Sigmoid colon (tissue), 7 donors: ENCODE data around the gene CAMSAP3. TPM values are rescaled to one million over a fixed set of nuclear protein-coding genes. Genes with fewer than 3 reads are reported as not detected.

Experiments
- DNase-seq: peaks from one replicate; pipeline ENCODE4 v3.0.0-alpha.2; 2019
- H3K27ac ChIP-seq, 4 donors: fragments of 200-600 bp; sonication (generic); one replicate each; pipeline ENCODE4 v1.5.1; 2016 to 2019; ENCODE audit warnings: mild to moderate bottlenecking in 1 of 4
- H3K27me3 ChIP-seq, 3 donors: fragments of 200-600 bp; sonication (generic); one replicate each; pipeline ENCODE4 v1.5.1; 2019; ENCODE audit warnings: mild to moderate bottlenecking in 1 of 3
- H3K36me3 ChIP-seq, 4 donors: fragments of 200-600 bp; sonication (generic); one replicate each; pipeline ENCODE4 v1.5.1; 2016 to 2019
- H3K4me1 ChIP-seq, 4 donors: fragments of 200-600 bp; sonication (generic); one replicate each; pipeline ENCODE4 v1.5.1; 2017 to 2019
- H3K4me3 ChIP-seq, 4 donors: fragments of 200-600 bp; sonication (generic); one replicate each; pipeline ENCODE4 v1.5.1; 2017 to 2019; ENCODE audit warnings: mild to moderate bottlenecking in 2 of 4, moderate library complexity in 1 of 4
- H3K9me3 ChIP-seq, 4 donors: fragments of 200-600 bp in 3 of 4; sonication (generic) in 3 of 4; one replicate each; pipeline versions ENCODE4 v1.5.1 to v1.6.1; 2013 to 2019
- EP300 ChIP-seq, 4 donors: sonication (generic); formaldehyde crosslinking; IDR thresholded peaks; one replicate each; pipeline ENCODE4 v1.6.1; 2017; ENCODE audit warnings: antibody characterized with exemption in 4 of 4
- POLR2A ChIP-seq, 2 donors: fragments of 450-650 bp; IDR thresholded peaks; one replicate each; pipeline ENCODE4 v1.6.1; 2016; ENCODE audit warnings: antibody characterized with exemption in 2 of 2, mild to moderate bottlenecking in 2 of 2, moderate library complexity in 2 of 2
- POLR2AphosphoS5 ChIP-seq, 4 donors: sonication (generic); formaldehyde crosslinking; IDR thresholded peaks; one replicate each; pipeline ENCODE4 v1.6.1; 2017; ENCODE audit warnings: antibody characterized with exemption in 4 of 4
- WGBS, 2 donors: extraction: QIAGEN DNeasy Blood & Tissue Kit; methylation state at CpG; one replicate each; pipeline ENCODE4 v1.1.7; 2013; 5-methylcytosine and 5-hydroxymethylcytosine counted together
- intact Hi-C: fragments of 100-400 bp; cut with DNase I; formaldehyde crosslinking; loops from one replicate; pipeline ENCODE4 v1.15.1; 2023
- polyA plus RNA-seq, 3 donors: library from polyadenylated mRNA; stranded (reverse); fragments of 200-250 nt; gene quantifications; one replicate each; pipeline ENCODE4 v1.2.3, GENCODE V29; 2013
- total RNA-seq, 4 donors: library from RNA; depleted of rRNA; stranded (reverse); fragments of >200 nt; gene quantifications; one replicate each; pipeline ENCODE4 v1.1.0, GENCODE V29; 2016
- TF ChIP-seq, protein P1 (sequence below), 4 experiments: fragments of 450-650 bp in 3 of 4; fragments of 200-600 bp in 1 of 4; IDR thresholded peaks; one replicate each; pipeline ENCODE4 v1.5.1; 2016 to 2019; ENCODE audit warnings: antibody characterized with exemption in 4 of 4, mild to moderate bottlenecking in 3 of 4, moderate library complexity in 2 of 4
- donor health status: healthy with polysubstance abuse.
- donor health status: Bipolar disorder and iron deficiency.
- donor health status: healthy.

CAMSAP3 gene
- total and polyA plus RNA-seq, 7 donors, result under 0.01 to 37.2 (median 7.9) TPM; not detected in 1

DNA sequence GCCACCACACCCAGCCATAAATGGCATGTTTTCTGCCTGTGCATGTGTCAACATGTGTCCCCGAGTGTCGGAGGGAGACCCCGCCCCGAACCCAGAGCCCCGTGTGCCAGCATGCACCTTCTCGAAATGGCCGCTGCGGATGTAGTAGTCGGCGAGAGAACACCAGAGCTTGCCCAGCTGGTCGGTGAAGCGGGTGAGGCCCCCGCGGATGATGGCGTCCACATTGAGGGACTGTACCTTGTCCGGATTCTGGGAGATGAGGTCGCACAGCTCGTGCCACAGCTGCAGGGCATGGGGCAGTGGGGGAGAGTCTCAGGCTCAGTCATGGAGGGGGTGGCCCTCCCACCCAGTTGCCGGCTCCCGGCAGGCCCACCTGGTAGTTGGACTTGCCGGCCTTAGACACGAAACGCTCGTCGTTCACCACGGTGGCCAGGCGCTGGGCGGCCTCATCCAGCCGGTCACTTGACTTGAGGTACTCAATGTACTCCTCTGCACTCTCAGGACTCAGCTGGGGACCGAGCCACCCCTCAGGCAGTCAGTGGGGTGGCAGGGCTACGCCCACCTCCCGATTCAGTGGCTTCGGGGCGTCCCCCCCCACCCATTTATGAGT lies 30.2 kb downstream of the CAMSAP3 start:
- H3K4me1 ChIP-seq, result peaks cover 0 to 33% (median 29%) of the 10 kb centered on the region in 4 donors
- no peak overlapping the region for H3K27ac ChIP-seq
- WGBS, 2 donors, result 93 to 96% methylated on average over 34 of the region's 34 CpGs
- no peak overlapping the region for H3K4me3 ChIP-seq
- H3K9me3 ChIP-seq, result no peaks in the 10 kb centered on the region
- TF ChIP-seq POLR2AphosphoS5 (IDR thresholded peaks at IDR 0.05) (no peak), POLR2A (IDR thresholded peaks at IDR 0.05) (no peak)
- TF ChIP-seq, protein P1, sequence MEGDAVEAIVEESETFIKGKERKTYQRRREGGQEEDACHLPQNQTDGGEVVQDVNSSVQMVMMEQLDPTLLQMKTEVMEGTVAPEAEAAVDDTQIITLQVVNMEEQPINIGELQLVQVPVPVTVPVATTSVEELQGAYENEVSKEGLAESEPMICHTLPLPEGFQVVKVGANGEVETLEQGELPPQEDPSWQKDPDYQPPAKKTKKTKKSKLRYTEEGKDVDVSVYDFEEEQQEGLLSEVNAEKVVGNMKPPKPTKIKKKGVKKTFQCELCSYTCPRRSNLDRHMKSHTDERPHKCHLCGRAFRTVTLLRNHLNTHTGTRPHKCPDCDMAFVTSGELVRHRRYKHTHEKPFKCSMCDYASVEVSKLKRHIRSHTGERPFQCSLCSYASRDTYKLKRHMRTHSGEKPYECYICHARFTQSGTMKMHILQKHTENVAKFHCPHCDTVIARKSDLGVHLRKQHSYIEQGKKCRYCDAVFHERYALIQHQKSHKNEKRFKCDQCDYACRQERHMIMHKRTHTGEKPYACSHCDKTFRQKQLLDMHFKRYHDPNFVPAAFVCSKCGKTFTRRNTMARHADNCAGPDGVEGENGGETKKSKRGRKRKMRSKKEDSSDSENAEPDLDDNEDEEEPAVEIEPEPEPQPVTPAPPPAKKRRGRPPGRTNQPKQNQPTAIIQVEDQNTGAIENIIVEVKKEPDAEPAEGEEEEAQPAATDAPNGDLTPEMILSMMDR (IDR thresholded peaks at IDR 0.05), result no peak
- no peak for DNase-seq
- no peaks in the 10 kb centered on the region for H3K27me3 ChIP-seq
- H3K36me3 ChIP-seq, result peaks cover 26 to 59% (median 41%) of the 10 kb centered on the region in 4 donors
- intact Hi-C loops, result loop anchor here (10.0 kb wide), 1 partner anchor 231 kb away; no protein-coding TSS in a partner anchor

DNA sequence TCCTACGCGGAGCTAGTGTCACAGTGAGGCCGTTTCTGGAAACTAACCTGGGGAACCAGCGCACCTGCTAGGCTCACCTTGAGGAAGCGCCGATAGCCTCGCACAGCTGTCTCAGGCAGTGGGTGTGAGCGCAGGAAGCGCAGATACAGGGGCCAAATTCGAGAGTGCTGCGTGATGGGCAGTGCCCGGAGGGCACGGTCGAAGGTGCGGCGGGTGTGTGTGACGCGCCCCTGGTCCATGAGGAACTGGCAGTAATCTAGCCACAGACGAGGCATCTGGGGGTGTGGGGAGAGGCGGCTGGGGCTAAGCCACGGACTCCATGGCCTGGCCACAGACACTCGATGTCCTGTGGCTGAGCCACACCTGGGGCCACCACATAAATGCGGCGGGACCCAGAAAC lies 31.5 kb downstream of the CAMSAP3 start:
- peaks cover 0 to 38% (median 33%) of the 10 kb centered on the region in 4 donors for H3K4me1 ChIP-seq
- no peaks in the 10 kb centered on the region for H3K27me3 ChIP-seq
- H3K9me3 ChIP-seq, result no peaks in the 10 kb centered on the region
- H3K36me3 ChIP-seq, result peaks cover 13 to 49% (median 28%) of the 10 kb centered on the region in 4 donors
- intact Hi-C loops, result loop anchor here (10.0 kb wide), 1 partner anchor 232 kb away; no protein-coding TSS in a partner anchor
- H3K27ac ChIP-seq, result no peak overlapping the region
- no peak for DNase-seq
- TF ChIP-seq EP300 (IDR thresholded peaks at IDR 0.05) (no peak), POLR2A (IDR thresholded peaks at IDR 0.05) (no peak), POLR2AphosphoS5 (IDR thresholded peaks at IDR 0.05) (no peak)
- TF ChIP-seq, protein P1 (IDR thresholded peaks at IDR 0.05), result no peak
- 89 to 96% methylated on average over 24 of the region's 24 CpGs for WGBS, 2 donors
- H3K4me3 ChIP-seq, result no peak overlapping the region

DNA sequence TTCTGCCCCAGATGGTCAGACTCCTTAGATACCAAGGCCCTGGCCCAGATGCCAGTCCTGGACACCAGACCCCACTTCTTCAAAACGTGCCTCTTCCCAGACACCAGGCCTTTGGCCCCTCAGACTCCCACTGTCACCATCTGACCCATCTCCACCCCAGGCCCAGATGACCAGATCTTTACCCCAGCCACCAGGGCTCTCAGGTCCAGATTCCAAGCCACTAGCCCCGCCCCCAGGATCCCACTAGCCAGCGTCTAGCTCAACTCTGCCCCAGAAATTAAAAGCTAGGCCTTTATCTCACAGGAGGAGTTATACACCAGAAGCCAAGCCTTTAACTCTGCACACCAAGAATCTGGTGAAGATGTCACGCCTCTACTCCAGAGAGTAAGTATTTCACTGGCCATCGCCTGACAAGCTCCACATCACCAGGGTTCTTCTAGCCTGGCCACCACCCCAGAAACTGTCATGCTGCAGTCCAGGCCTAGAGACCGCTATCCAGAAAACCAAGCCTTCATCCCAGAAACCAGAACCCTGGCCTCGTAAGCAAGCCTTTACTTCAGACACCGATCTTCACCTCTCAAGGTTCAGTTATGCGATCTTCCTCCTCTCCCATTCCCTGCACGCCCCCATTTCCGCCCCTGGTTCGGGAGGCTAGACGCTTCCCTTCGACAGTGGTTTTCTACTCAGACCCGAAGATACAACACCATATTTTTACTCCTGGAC lies 33.1 kb downstream of the CAMSAP3 start:
- H3K36me3 ChIP-seq, result peaks cover 0 to 40% (median 12%) of the 10 kb centered on the region in 4 donors
- H3K9me3 ChIP-seq, result no peaks in the 10 kb centered on the region
- TF ChIP-seq POLR2A (IDR thresholded peaks at IDR 0.05) (no peak), EP300 (IDR thresholded peaks at IDR 0.05) (no peak), POLR2AphosphoS5 (IDR thresholded peaks at IDR 0.05) (no peak)
- TF ChIP-seq, protein P1 (IDR thresholded peaks at IDR 0.05), result no peak
- H3K27ac ChIP-seq, result peak overlapping the region; percentile 81 to 91 (median 88)
- no peaks in the 10 kb centered on the region for H3K27me3 ChIP-seq
- H3K4me3 ChIP-seq, result peak overlapping the region; percentile 78 to 98 (median 97)
- 2 to 6% methylated on average over 15 of the region's 15 CpGs for WGBS, 2 donors
- peaks cover 0 to 38% (median 33%) of the 10 kb centered on the region in 4 donors for H3K4me1 ChIP-seq
- intact Hi-C loops, result loop anchor here (2.0 to 10.0 kb wide), 2 partner anchors 52 to 234 kb away; partner anchors contain the start of gene TRAPPC5
- no peak for DNase-seq

DNA sequence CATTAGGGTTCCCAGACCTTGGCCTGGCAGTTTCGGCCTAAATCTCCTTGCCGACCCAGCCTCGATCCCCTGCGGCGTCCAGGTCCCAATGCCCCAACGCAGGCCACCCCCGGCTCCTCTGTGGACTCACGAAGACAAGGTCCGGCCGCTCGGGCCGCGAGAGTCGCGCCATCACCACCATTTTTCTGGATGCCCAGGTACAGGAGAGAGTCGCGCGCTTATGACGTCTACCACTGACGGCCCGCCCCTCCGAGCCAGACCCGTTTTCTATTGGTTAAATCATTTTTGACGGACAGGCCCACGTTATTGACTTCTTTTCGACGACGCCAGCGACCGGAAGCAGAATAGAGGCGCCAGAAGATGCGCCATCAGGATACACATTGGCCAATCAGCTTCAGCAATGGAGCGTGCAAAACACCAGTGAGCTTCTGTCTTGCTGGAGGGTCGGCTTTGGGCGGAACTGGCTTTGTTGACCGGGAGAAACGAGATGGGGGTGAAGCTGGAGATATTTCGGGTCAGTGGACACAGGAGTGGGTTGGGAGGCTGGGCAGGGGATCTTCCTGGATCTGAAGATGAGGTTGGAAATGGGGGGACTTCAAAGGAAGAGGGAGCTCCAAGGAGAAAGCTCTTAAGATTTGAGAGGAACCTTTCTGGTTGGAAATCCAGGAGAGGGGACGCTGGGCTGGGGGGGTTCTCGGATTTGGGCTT lies 33.8 kb downstream of the CAMSAP3 start, which contains the start of the genes PET100 and XAB2:
TSS of gene PET100 (plus strand) at position 447 of the 708 bp plus-strand sequence. CDS start at position 488, 41 bp downstream.
TSS of gene XAB2 (minus strand) at position 199 of the 708 bp plus-strand sequence. CDS start at position 181, 18 bp downstream.
- TF ChIP-seq POLR2A (IDR thresholded peaks at IDR 0.05) (no peak), POLR2AphosphoS5 (IDR thresholded peaks at IDR 0.05) (peak; percentile 54 to 77 (median 74)), EP300 (IDR thresholded peaks at IDR 0.05) (no peak)
- Histone ChIP-seq H3K4me3 (peak within 1 kb of the TSS; percentile 78 to 98 (median 97)), H3K27ac (peak within 1 kb of the TSS; percentile 81 to 91 (median 88)), H3K4me1 (peaks cover 0 to 38% (median 33%) of the 10 kb centered on the region in 4 donors), H3K9me3 (no peaks in the 10 kb centered on the region), H3K36me3 (peaks cover 0 to 32% (median 6%) of the 10 kb centered on the region in 4 donors), H3K27me3 (no peaks in the 10 kb centered on the region)
- 0% methylated on average over 40 of the region's 40 CpGs for WGBS, 2 donors
- intact Hi-C loops, result loop anchor here (2.0 to 10.0 kb wide), 2 partner anchors 51 to 235 kb away; partner anchors contain the start of gene TRAPPC5
- DNase-seq, result peak; percentile 99
